H9 (cell line): ENCODE measurements around the gene ASTN1. TPM values are rescaled to one million over a fixed set of nuclear protein-coding genes. Genes with fewer than 3 reads are reported as not detected.

Experiments used
- DNase-seq: peaks from one replicate; pipeline ENCODE4 v3.0.0-alpha.2; 2017
- H2AFZ ChIP-seq: one replicate; pipeline ENCODE4 v1.6.1; 2013; ENCODE audit warnings: mild to moderate bottlenecking, low read length, control low read depth, moderate library complexity
- H2AK5ac ChIP-seq: 2 replicates; pipeline ENCODE4 v1.6.1; 2013; ENCODE audit warnings: low read length, control low read depth, mixed read lengths; ENCODE audit not compliant: insufficient read length
- H2BK120ac ChIP-seq: one replicate; pipeline ENCODE4 v1.6.1; 2013; ENCODE audit warnings: low read depth, mild to moderate bottlenecking, low read length, control low read depth, inconsistent platforms; ENCODE audit not compliant: poor library complexity, severe bottlenecking
- H2BK12ac ChIP-seq: 2 replicates; pipeline ENCODE4 v1.6.1; 2013; ENCODE audit warnings: low read length, control low read depth, mixed read lengths, low read depth; ENCODE audit not compliant: insufficient read length
- H2BK15ac ChIP-seq: 2 replicates; pipeline ENCODE4 v1.6.1; 2013; ENCODE audit warnings: low read depth, low read length, control low read depth
- H2BK20ac ChIP-seq: one replicate; pipeline ENCODE4 v1.6.1; 2013; ENCODE audit warnings: low read depth, mild to moderate bottlenecking, low read length, control low read depth, inconsistent platforms; ENCODE audit not compliant: poor library complexity, severe bottlenecking
- H2BK5ac ChIP-seq: 2 replicates; pipeline ENCODE4 v1.6.1; 2013; ENCODE audit warnings: low read length, control low read depth, mixed read lengths; ENCODE audit not compliant: insufficient read length
- H3K14ac ChIP-seq: 2 replicates; pipeline ENCODE4 v1.6.1; 2013; ENCODE audit warnings: low read length, control low read depth; ENCODE audit not compliant: insufficient read depth
- H3K18ac ChIP-seq: 2 replicates; pipeline ENCODE4 v1.6.1; 2013; ENCODE audit warnings: low read depth, mild to moderate bottlenecking, mixed read lengths, low read length, control low read depth; ENCODE audit not compliant: insufficient read length
- H3K23ac ChIP-seq: 2 replicates; pipeline ENCODE4 v1.6.1; 2013; ENCODE audit warnings: low read length, control low read depth, mixed read lengths, low read depth; ENCODE audit not compliant: insufficient read length
- H3K23me2 ChIP-seq: 2 replicates; pipeline ENCODE4 v1.6.1; 2013; ENCODE audit warnings: low read depth, mild to moderate bottlenecking, mixed read lengths, low read length, control low read depth; ENCODE audit not compliant: insufficient read length, poor library complexity, severe bottlenecking
- H3K27ac ChIP-seq: 2 replicates; pipeline ENCODE4 v1.5.1; 2013; ENCODE audit warnings: low read length, control low read depth, mixed read lengths, low read depth; ENCODE audit not compliant: insufficient read length
- H3K27me3 ChIP-seq: 2 replicates; pipeline ENCODE4 v1.6.1; 2013; ENCODE audit warnings: low read length, control low read depth, inconsistent platforms; ENCODE audit not compliant: insufficient read depth
- H3K4ac ChIP-seq: 2 replicates; pipeline ENCODE4 v1.6.1; 2013; ENCODE audit warnings: low read depth, mild to moderate bottlenecking, control low read depth, inconsistent platforms, low read length, moderate library complexity
- H3K4me1 ChIP-seq: 2 replicates; pipeline ENCODE4 v1.6.1; 2013; ENCODE audit warnings: low read length, control low read depth, inconsistent platforms; ENCODE audit not compliant: insufficient read depth
- H3K4me2 ChIP-seq: 2 replicates; pipeline ENCODE4 v1.6.1; 2013; ENCODE audit warnings: low read length, control low read depth, mixed read lengths; ENCODE audit not compliant: insufficient read length, insufficient read depth
- H3K56ac ChIP-seq: 2 replicates; pipeline ENCODE4 v1.6.1; 2013; ENCODE audit warnings: low read depth, mild to moderate bottlenecking, mixed read lengths, low read length, control low read depth; ENCODE audit not compliant: insufficient read length
- H3K79me1 ChIP-seq: 2 replicates; pipeline ENCODE4 v1.6.1; 2013; ENCODE audit warnings: low read depth, mild to moderate bottlenecking, moderate library complexity, low read length, control low read depth, inconsistent platforms; ENCODE audit not compliant: insufficient read depth, poor library complexity, severe bottlenecking
- H3K79me2 ChIP-seq: 2 replicates; pipeline ENCODE4 v1.6.1; 2013; ENCODE audit warnings: low read length, control low read depth, inconsistent platforms; ENCODE audit not compliant: insufficient read depth
- H3K9ac ChIP-seq: 2 replicates; pipeline ENCODE4 v1.6.1; 2013; ENCODE audit warnings: low read length, control low read depth, mixed read lengths; ENCODE audit not compliant: insufficient read length; ENCODE audit errors: extremely low read depth
- H3K9me3 ChIP-seq: one replicate; pipeline ENCODE4 v1.6.1; 2013; ENCODE audit warnings: low read depth, low read length, inconsistent platforms; ENCODE audit not compliant: control insufficient read depth
- H3T11ph ChIP-seq: one replicate; pipeline ENCODE4 v1.6.1; 2013; ENCODE audit warnings: mild to moderate bottlenecking, low read length, control low read depth, inconsistent platforms
- H4K20me1 ChIP-seq: one replicate; pipeline ENCODE4 v1.6.1; 2013; ENCODE audit not compliant: control insufficient read depth, insufficient read length, insufficient read depth
- H4K5ac ChIP-seq: 2 replicates; pipeline ENCODE4 v1.6.1; 2013; ENCODE audit warnings: low read depth, mild to moderate bottlenecking, mixed read lengths, low read length, control low read depth; ENCODE audit not compliant: insufficient read length
- H4K8ac ChIP-seq: replicated peaks from 2 replicates; pipeline ENCODE4 v1.6.1; 2013; ENCODE audit warnings: low read length, control low read depth, mixed read lengths, low read depth; ENCODE audit not compliant: insufficient read length
- H4K91ac ChIP-seq: 2 replicates; pipeline ENCODE4 v1.6.1; 2013; ENCODE audit warnings: low read depth, mild to moderate bottlenecking, moderate library complexity, mixed read lengths, low read length, control low read depth; ENCODE audit not compliant: insufficient read length
- H3K27ac Mint-ChIP-seq, 3 experiments: 2 replicates in 2 of 3; 3 replicates in 1 of 3; pipeline ENCODE4 v1.8.0; 2020 to 2021; ENCODE audit warnings: mixed read lengths in 3 of 3, mild to moderate bottlenecking in 1 of 3, moderate library complexity in 1 of 3
- H3K27me3 Mint-ChIP-seq: 2 replicates; pipeline ENCODE4 v1.8.0; 2021; ENCODE audit warnings: low read depth, mild to moderate bottlenecking, moderate library complexity, mixed read lengths
- H3K36me3 Mint-ChIP-seq, 3 experiments: 2 replicates in 2 of 3; 3 replicates in 1 of 3; pipeline ENCODE4 v1.8.0; 2020 to 2021; ENCODE audit warnings: low read depth in 3 of 3, mixed read lengths in 3 of 3; ENCODE audit not compliant: insufficient read depth in 1 of 3
- H3K4me1 Mint-ChIP-seq, 2 experiments: 2 replicates each; pipeline ENCODE4 v1.8.0; 2020; ENCODE audit warnings: mixed read lengths in 2 of 2
- H3K4me3 Mint-ChIP-seq, 2 experiments: 2 replicates in 1 of 2; 3 replicates in 1 of 2; pipeline ENCODE4 v1.8.0; 2020 to 2021; ENCODE audit warnings: mild to moderate bottlenecking in 2 of 2, mixed read lengths in 2 of 2, moderate library complexity in 1 of 2
- H3K9me3 Mint-ChIP-seq, 2 experiments: 2 replicates in 1 of 2; 3 replicates in 1 of 2; pipeline ENCODE4 v1.8.0; 2020; ENCODE audit warnings: mild to moderate bottlenecking in 2 of 2, mixed read lengths in 2 of 2, moderate library complexity in 1 of 2
- WGBS: extraction: QIAGEN DNeasy Blood & Tissue Kit; methylation state at CpG from one replicate; pipeline ENCODE4 v1.1.7; 2013; ENCODE audit warnings: missing lambda C conversion rate, low lambda C conversion rate, mixed read lengths; ENCODE audit not compliant: insufficient read length; ENCODE audit errors: extremely low coverage; 5-methylcytosine and 5-hydroxymethylcytosine counted together
- total RNA-seq: library from RNA; stranded (reverse); gene quantifications from 2 replicates; pipeline ENCODE4 v1.2.1, GENCODE V29; 2021
- TF ChIP-seq, protein P1 (sequence below): fragments of 200-600 bp; sonication (generic); conservative IDR thresholded peaks from 3 replicates; pipeline ENCODE4 v1.8.0; 2021; ENCODE audit warnings: antibody characterized with exemption, mild to moderate bottlenecking

The ASTN1 gene
- total RNA-seq, 1 experiment from 2014 or later: 0.98 TPM

DNA sequence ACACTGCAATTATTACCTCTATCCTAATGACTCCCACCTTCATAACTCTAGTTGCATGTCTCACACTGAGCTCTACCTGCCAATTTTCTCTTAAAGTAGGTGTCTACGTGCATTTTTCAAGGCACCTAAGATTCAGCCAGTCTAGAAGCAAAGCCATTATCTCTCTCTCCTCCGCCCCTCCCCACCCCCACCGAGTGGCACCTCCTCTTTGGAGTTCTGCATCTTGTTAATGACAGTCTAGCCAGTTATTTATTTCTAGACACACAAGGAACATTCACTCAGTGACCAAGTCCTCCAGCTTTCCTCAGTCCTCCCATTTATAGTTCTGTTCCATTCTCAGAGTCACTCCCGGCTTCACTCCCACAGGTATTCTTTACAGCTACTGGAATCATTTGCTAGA, 47.6 kb downstream of the ASTN1 start:
- no peak overlapping the region for H3K27ac Mint-ChIP-seq
- no peaks in the 10 kb centered on the region for H3K79me2 ChIP-seq
- H3K36me3 Mint-ChIP-seq: no peaks in the 10 kb centered on the region

More for the DNA sequence above, 47.6 kb downstream of the ASTN1 start:
- no peak overlapping the region for H2BK12ac ChIP-seq
- no peak overlapping the region for H2AK5ac ChIP-seq
- H3K18ac ChIP-seq: no peak overlapping the region
- Mint-ChIP-seq H3K27me3 (peaks cover 15% of the 10 kb centered on the region), H3K4me1 (no peaks in the 10 kb centered on the region), H3K4me3 (no peak overlapping the region), H3K9me3 (no peaks in the 10 kb centered on the region)
- H2BK5ac ChIP-seq: no peak overlapping the region
- no peak overlapping the region for H2BK20ac ChIP-seq
- H4K5ac ChIP-seq: no peak overlapping the region
- no peak overlapping the region for H4K91ac ChIP-seq
- H3K27me3 ChIP-seq: no peaks in the 10 kb centered on the region
- no peak overlapping the region for H3K23ac ChIP-seq
- no CpG with 5 or more reads among the region's 4 CpGs for WGBS
- no peak overlapping the region for H3K9ac ChIP-seq
- H3K14ac ChIP-seq: no peak overlapping the region
- no peaks in the 10 kb centered on the region for H3K4me1 ChIP-seq
- DNase-seq: no peak
- no peak overlapping the region for H2AFZ ChIP-seq
- H3K4me2 ChIP-seq: no peak overlapping the region
- no peak overlapping the region for H2BK120ac ChIP-seq
- no peaks in the 10 kb centered on the region for H4K20me1 ChIP-seq
- H2BK15ac ChIP-seq: no peak overlapping the region
- H3K9me3 ChIP-seq: no peaks in the 10 kb centered on the region
- H3K79me1 ChIP-seq: no peaks in the 10 kb centered on the region
- no peaks in the 10 kb centered on the region for H3K23me2 ChIP-seq
- no peak overlapping the region for H3K4ac ChIP-seq
- H4K8ac ChIP-seq: no peak overlapping the region
- no peak overlapping the region for H3K56ac ChIP-seq
- TF ChIP-seq, protein P1, sequence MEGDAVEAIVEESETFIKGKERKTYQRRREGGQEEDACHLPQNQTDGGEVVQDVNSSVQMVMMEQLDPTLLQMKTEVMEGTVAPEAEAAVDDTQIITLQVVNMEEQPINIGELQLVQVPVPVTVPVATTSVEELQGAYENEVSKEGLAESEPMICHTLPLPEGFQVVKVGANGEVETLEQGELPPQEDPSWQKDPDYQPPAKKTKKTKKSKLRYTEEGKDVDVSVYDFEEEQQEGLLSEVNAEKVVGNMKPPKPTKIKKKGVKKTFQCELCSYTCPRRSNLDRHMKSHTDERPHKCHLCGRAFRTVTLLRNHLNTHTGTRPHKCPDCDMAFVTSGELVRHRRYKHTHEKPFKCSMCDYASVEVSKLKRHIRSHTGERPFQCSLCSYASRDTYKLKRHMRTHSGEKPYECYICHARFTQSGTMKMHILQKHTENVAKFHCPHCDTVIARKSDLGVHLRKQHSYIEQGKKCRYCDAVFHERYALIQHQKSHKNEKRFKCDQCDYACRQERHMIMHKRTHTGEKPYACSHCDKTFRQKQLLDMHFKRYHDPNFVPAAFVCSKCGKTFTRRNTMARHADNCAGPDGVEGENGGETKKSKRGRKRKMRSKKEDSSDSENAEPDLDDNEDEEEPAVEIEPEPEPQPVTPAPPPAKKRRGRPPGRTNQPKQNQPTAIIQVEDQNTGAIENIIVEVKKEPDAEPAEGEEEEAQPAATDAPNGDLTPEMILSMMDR: no peak
- no peak overlapping the region for H3K27ac ChIP-seq
- H3T11ph ChIP-seq: no peak overlapping the region
